Measurements from ENCODE around the gene CRAMP1.

Gene CRAMP1

DNA sequence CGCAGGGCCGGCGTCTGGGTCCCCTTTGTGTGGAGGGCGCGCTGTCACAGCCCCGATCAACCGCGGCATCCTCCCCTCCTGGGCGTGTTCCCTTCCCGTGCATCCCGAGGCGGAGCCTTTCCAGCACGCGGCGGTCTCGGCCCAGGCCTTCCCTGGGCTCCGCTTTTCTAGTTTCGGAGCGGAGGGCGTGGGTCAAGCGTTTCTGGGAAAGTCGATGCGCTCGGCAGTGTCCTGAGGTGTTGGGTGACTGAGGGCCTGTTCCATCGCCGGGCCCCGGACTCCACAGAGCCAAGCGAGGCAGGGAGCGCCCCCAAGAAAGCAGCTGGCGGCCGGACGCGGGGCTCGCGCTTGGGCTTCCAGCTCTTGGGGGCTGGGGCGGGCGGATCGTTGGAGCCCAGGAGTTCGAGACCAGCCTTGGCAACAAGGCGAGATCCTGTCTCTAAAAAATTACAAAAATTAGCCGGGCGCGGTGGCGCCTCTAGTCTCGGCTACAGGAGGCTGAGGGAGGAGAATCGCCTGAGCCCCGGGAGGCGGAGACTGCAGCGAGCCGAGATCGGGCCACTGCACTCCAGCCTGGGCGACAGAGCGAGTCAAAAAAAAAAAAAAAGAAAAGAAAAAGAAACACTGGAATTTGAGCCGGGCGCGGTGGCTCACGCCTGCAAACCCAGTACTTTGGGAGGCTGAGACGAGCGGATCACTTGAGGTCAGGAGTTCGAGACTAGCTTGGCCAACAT lies 1.1 kb upstream of the CRAMP1 start:
- Histone ChIP-seq H2BK5ac (ENCODE audit: low read depth, low read length, poor library complexity, severe bottlenecking) (no peak overlapping the region), H3K36me3 (ENCODE audit: control insufficient read depth in 1 of 2, insufficient read depth in 2 of 2, low read depth in 1 of 2, low read length in 2 of 2) (peaks cover 14 to 21% of the 10 kb centered on the region in 2 experiments), H2BK12ac (ENCODE audit: low read length in 2 of 2) (peak overlapping the region in 1 of 2 experiments; percentile 42), H3K4ac (ENCODE audit: low read depth in 1 of 2, low read length in 2 of 2) (peak overlapping the region in 1 of 2 experiments; percentile 9), H3K27ac (ENCODE audit: low read length, poor library complexity, severe bottlenecking) (peak overlapping the region; percentile 63), H3K23ac (ENCODE audit: low read length in 2 of 2) (no peak overlapping the region), H3K4me1 (ENCODE audit: control insufficient read depth, insufficient read depth, low read depth, low read length) (peaks cover 15% of the 10 kb centered on the region), H3K14ac (ENCODE audit: low read length in 2 of 2) (peak overlapping the region in 1 of 2 experiments; percentile 19), H3K4me3 (ENCODE audit: insufficient read depth in 1 of 2, low read depth in 1 of 2, low read length in 2 of 2) (peak overlapping the region; percentile 87 to 92), H2AFZ (ENCODE audit: low read depth, low read length) (peak overlapping the region; percentile 8), H2BK15ac (ENCODE audit: low read depth, poor library complexity, severe bottlenecking) (no peak overlapping the region), H4K8ac (ENCODE audit: low read length) (peak overlapping the region; percentile 87), H3K18ac (ENCODE audit: low read depth in 1 of 2, low read length in 2 of 2) (peak overlapping the region in 1 of 2 experiments; percentile 91), H2BK120ac (ENCODE audit: low read depth, low read length) (peak overlapping the region; percentile 23), H2AK5ac (ENCODE audit: low read length, severe bottlenecking) (no peak overlapping the region), H3K9ac (ENCODE audit: low read length) (peak overlapping the region; percentile 94), H3K27me3 (ENCODE audit: control insufficient read depth in 1 of 2, insufficient read depth in 1 of 2, low read length in 2 of 2) (no peaks in the 10 kb centered on the region), H3K9me3 (ENCODE audit: control insufficient read depth, low read length) (no peaks in the 10 kb centered on the region), H4K91ac (ENCODE audit: low read length) (peak overlapping the region; percentile 72), H3K79me1 (replicated peaks; ENCODE audit: low read length, poor library complexity, severe bottlenecking) (peaks cover 15% of the 10 kb centered on the region), H3K4me2 (ENCODE audit: low read length, poor library complexity, severe bottlenecking) (peak overlapping the region; percentile 68)
- peak; percentile 28 for DNase-seq
- 15% methylated on average over 59 of the region's 60 CpGs for WGBS

DNA sequence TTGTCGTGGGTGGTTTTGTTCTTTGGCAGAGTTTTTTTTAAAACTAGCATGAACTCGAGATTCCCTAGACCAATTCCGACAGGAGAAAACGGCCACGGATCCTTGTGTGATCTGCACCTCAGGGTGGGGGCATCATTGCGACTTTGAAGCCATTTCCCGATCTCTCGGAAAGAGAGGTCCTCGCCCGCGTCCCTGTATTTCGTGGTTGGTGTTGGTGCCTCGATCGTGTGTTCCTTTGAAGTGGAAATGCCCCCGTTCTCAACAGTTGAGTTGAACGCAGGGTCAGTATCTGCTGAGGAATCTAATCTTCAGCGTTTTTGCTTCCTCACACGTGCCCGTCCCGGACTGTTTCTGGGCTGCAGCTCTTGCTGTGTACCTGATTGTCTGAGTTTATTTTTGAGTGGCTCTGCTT lies 1.1 kb downstream of the CRAMP1 start:
- Histone ChIP-seq H2BK5ac (ENCODE audit: low read depth, low read length, poor library complexity, severe bottlenecking) (no peak overlapping the region), H3K79me1 (replicated peaks; ENCODE audit: low read length, poor library complexity, severe bottlenecking) (peaks cover 28% of the 10 kb centered on the region), H4K8ac (ENCODE audit: low read length) (no peak overlapping the region), H4K91ac (ENCODE audit: low read length) (no peak overlapping the region), H3K36me3 (ENCODE audit: control insufficient read depth in 1 of 2, insufficient read depth in 2 of 2, low read depth in 1 of 2, low read length in 2 of 2) (peaks cover 7 to 19% of the 10 kb centered on the region in 2 experiments), H3K18ac (ENCODE audit: low read depth in 1 of 2, low read length in 2 of 2) (no peak overlapping the region), H3K4me2 (ENCODE audit: low read length, poor library complexity, severe bottlenecking) (peak overlapping the region; percentile 79), H3K4ac (ENCODE audit: low read depth in 1 of 2, low read length in 2 of 2) (no peak overlapping the region), H2BK15ac (ENCODE audit: low read depth, poor library complexity, severe bottlenecking) (no peak overlapping the region), H3K4me1 (ENCODE audit: control insufficient read depth, insufficient read depth, low read depth, low read length) (peaks cover 15% of the 10 kb centered on the region), H3K4me3 (ENCODE audit: insufficient read depth in 1 of 2, low read depth in 1 of 2, low read length in 2 of 2) (peak overlapping the region; percentile 95 to 96), H3K14ac (ENCODE audit: low read length in 2 of 2) (no peak overlapping the region), H2AFZ (ENCODE audit: low read depth, low read length) (no peak overlapping the region), H3K9me3 (ENCODE audit: control insufficient read depth, low read length) (no peaks in the 10 kb centered on the region), H2BK120ac (ENCODE audit: low read depth, low read length) (no peak overlapping the region), H3K27me3 (ENCODE audit: control insufficient read depth in 1 of 2, insufficient read depth in 1 of 2, low read length in 2 of 2) (no peaks in the 10 kb centered on the region), H3K27ac (ENCODE audit: low read length, poor library complexity, severe bottlenecking) (no peak overlapping the region), H3K23ac (ENCODE audit: low read length in 2 of 2) (no peak overlapping the region), H2AK5ac (ENCODE audit: low read length, severe bottlenecking) (no peak overlapping the region), H3K9ac (ENCODE audit: low read length) (peak overlapping the region; percentile 91), H2BK12ac (ENCODE audit: low read length in 2 of 2) (no peak overlapping the region)
- DNase-seq = peak; percentile 26
- WGBS = 7% methylated on average over 20 of the region's 20 CpGs

DNA sequence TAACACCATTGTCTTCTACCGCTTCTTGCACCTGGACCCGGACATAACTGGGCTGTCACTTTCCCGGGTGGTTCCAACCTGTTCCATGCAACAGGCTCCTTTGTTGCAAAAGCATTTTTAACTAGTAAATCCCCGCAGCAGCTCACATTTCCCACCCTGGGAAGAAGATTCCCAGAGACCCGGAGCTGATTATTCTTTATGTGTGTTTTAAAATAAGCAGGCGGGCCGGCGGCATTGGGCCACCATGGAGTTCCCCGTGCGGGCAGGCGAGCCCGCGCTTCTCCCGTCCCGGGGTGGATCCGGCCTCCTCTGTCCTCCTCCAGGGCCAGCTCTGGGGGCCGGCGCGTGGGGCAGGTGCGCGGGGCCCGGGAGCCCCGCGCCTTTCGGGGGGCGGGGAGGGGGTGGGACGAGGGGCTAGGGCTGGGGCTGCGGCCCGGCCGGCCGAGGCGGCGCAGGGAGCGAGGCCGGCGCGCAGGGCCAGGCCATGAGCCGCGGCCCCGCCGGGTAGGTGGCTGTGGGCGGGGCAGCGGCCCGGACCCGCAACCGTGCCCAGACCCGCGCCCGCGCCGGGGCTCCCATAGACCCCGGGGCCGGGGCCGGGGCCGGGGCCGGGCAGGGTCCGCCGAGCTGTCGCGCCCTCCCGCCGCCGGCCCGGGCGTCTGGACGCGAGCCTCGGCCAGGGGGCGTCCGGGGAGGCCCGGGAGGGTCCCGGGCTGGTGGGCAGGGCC lies 1.7 kb downstream of the CRAMP1 start:
- H2BK15ac ChIP-seq (ENCODE audit: low read depth, poor library complexity, severe bottlenecking) = no peak overlapping the region
- no peak overlapping the region for H3K14ac ChIP-seq (ENCODE audit: low read length in 2 of 2)
- peak overlapping the region; percentile 81 for H2BK120ac ChIP-seq (ENCODE audit: low read depth, low read length)
- H3K4me1 ChIP-seq (ENCODE audit: control insufficient read depth, insufficient read depth, low read depth, low read length) = peaks cover 15% of the 10 kb centered on the region
- H3K4me2 ChIP-seq (ENCODE audit: low read length, poor library complexity, severe bottlenecking) = peak overlapping the region; percentile 79
- peak overlapping the region; percentile 84 to 95 for H3K4me3 ChIP-seq (ENCODE audit: insufficient read depth in 1 of 2, low read depth in 1 of 2, low read length in 2 of 2)
- H3K4ac ChIP-seq (ENCODE audit: low read depth in 1 of 2, low read length in 2 of 2) = no peak overlapping the region
- peaks cover 29% of the 10 kb centered on the region for H3K79me1 ChIP-seq (replicated peaks; ENCODE audit: low read length, poor library complexity, severe bottlenecking)
- H2AFZ ChIP-seq (ENCODE audit: low read depth, low read length) = no peak overlapping the region
- no peak overlapping the region for H4K8ac ChIP-seq (ENCODE audit: low read length)
- no peak overlapping the region for H2BK12ac ChIP-seq (ENCODE audit: low read length in 2 of 2)
- H3K27ac ChIP-seq (ENCODE audit: low read length, poor library complexity, severe bottlenecking) = no peak overlapping the region
- no peak overlapping the region for H3K23ac ChIP-seq (ENCODE audit: low read length in 2 of 2)
- peak overlapping the region; percentile 91 for H3K9ac ChIP-seq (ENCODE audit: low read length)
- H3K18ac ChIP-seq (ENCODE audit: low read depth in 1 of 2, low read length in 2 of 2) = no peak overlapping the region
- DNase-seq = peak; percentile 71
- 1% methylated on average over 45 of the region's 72 CpGs for WGBS
- no peaks in the 10 kb centered on the region for H3K9me3 ChIP-seq (ENCODE audit: control insufficient read depth, low read length)
- no peaks in the 10 kb centered on the region for H3K27me3 ChIP-seq (ENCODE audit: control insufficient read depth in 1 of 2, insufficient read depth in 1 of 2, low read length in 2 of 2)
- H2BK5ac ChIP-seq (ENCODE audit: low read depth, low read length, poor library complexity, severe bottlenecking) = no peak overlapping the region
- H2AK5ac ChIP-seq (ENCODE audit: low read length, severe bottlenecking) = no peak overlapping the region
- H4K91ac ChIP-seq (ENCODE audit: low read length) = no peak overlapping the region
- H3K36me3 ChIP-seq (ENCODE audit: control insufficient read depth in 1 of 2, insufficient read depth in 2 of 2, low read depth in 1 of 2, low read length in 2 of 2) = peaks cover 9 to 19% of the 10 kb centered on the region in 2 experiments
